ENCODE measurements around the gene ITPK1. TPM values are rescaled to one million over a fixed set of nuclear protein-coding genes. Genes with fewer than 3 reads are reported as not detected.

The ITPK1 gene
- polyA plus RNA-seq, 1 of the 3 experiments (the other 2 are of a cell fraction), result 23.2 TPM

DNA sequence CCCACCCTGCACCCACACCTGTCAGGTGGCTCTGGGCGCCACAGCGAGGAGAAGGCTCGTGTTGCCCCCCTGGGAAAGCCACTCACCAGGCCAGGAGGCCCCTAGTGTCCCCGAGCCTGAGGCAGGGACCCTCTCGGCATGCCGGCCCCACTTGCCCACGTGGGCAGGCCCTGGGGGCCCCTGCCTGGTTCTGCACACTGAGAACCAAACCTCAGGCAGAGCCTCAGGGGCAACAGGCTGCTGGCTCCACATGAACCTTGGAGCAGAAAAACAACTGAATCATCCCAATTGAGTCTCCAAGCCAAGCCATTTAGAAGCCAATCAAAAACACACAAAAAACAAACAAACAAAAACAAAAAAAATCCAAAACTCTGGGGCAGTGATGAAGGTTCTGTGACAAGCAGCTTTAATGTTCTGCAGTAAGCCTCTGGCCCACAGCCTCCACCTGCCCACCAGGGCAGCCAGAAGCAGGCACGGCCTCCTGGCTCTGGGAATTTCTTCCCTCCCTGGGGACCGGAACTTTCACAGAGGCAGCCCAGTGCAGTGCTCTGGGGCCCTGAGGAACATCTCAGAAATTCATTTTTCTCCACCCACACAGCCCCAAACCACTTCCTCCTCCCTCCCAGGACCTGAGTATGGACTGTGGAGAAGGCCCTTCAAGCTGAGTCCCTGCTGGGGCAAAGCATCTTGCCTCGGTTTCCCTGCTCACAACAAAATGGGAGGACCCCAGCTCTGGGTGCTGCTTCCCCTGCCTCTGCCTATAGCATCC lies 102.6 kb downstream of the ITPK1 start:
- 86% methylated on average over 7 of the region's 10 CpGs for WGBS (ENCODE audit: low lambda C conversion rate)

DNA sequence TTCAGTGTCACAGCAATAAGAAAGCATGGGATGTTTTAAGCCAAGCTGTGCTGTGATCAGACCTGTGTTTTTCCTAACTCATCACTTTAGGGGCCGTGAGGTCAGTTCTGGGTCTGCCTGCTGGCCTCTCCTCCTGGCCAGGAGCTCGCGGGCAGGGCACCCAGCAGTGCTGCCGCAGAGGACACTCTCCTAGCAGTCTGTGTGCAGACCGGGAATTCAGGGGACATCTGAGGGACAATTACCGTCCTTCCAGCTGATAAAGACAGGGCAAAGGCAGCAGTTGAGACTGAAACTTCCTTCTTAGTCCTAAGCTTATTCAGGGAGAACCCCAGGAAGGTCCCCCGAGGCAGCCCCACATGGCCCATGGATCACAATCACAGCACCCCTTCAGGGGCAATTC lies 103.2 kb downstream of the ITPK1 start:
- Histone ChIP-seq H2AFZ (ENCODE audit: low read depth) (no peak overlapping the region), H3F3A (replicated peaks; ENCODE audit: insufficient read depth) (no peaks in the 10 kb centered on the region), H3K36me3 (replicated peaks in 1 of 2; ENCODE audit: control insufficient read depth in 1 of 2, insufficient read depth in 2 of 2, low read length in 1 of 2) (no peaks in the 10 kb centered on the region), H3K79me2 (ENCODE audit: insufficient read depth) (no peaks in the 10 kb centered on the region), H3K9ac (no peak overlapping the region), H3K4me1 (ENCODE audit: control insufficient read depth in 1 of 2, insufficient read depth in 2 of 2, low read depth in 1 of 2, low read length in 1 of 2) (peaks cover 15 to 95% of the 10 kb centered on the region in 2 experiments), H3K4me2 (no peak overlapping the region), H3K4me3 (ENCODE audit: low read depth in 2 of 2, low read length in 1 of 2) (no peak overlapping the region), H3K27me3 (ENCODE audit: insufficient read depth) (no peaks in the 10 kb centered on the region), H3K9me3 (no peaks in the 10 kb centered on the region), H3K27ac (ENCODE audit: low read depth in 2 of 2, low read length in 1 of 2) (peak overlapping the region in 1 of 2 experiments; percentile 98; a peak in 2 of 4 replicates), H3K9me2 (no peaks in the 10 kb centered on the region), H4K20me1 (ENCODE audit: insufficient read depth) (no peaks in the 10 kb centered on the region)
- DNase-seq, result no peak
- TF ChIP-seq USF2 (IDR thresholded peaks at IDR 0.05; ENCODE audit: borderline replicate concordance, low read depth, low read length), result no peak
- TF ChIP-seq RFX5 (IDR thresholded peaks at IDR 0.05; ENCODE audit: low read length), result no peak
- TF ChIP-seq PBX3 (IDR thresholded peaks at IDR 0.05), result no peak
- no peak for TF ChIP-seq CHD2 (IDR thresholded peaks at IDR 0.05; ENCODE audit: low read length, partially characterized antibody)
- TF ChIP-seq EP300 (IDR thresholded peaks at IDR 0.05; ENCODE audit: borderline replicate concordance in 1 of 2, low read depth in 1 of 2, low read length in 1 of 2), result no peak
- TF ChIP-seq RXRA (IDR thresholded peaks at IDR 0.05; ENCODE audit: borderline replicate concordance, low read depth), result no peak
- TF ChIP-seq USF1 (IDR thresholded peaks at IDR 0.05; ENCODE audit: borderline replicate concordance, low read depth), result no peak
- no peak for TF ChIP-seq EZH2phosphoT487 (IDR thresholded peaks at IDR 0.05; ENCODE audit: borderline replicate concordance, low read depth)
- TF ChIP-seq MEF2A (IDR thresholded peaks at IDR 0.05; ENCODE audit: borderline replicate concordance, low read depth), result no peak
- no peak for TF ChIP-seq POLR2AphosphoS5 (IDR thresholded peaks at IDR 0.05; ENCODE audit: low read depth, low read length)
- ChIA-PET CTCF (interaction anchor here (1.1 to 2.6 kb wide), 7 partner anchors 11 to 101 kb away, joined by 3 to 14 read pairs (median 7); no protein-coding TSS in a partner anchor), POLR2A (interaction anchor here (1.3 to 2.2 kb wide), 5 partner anchors 15 to 126 kb away, joined by 3 to 7 read pairs (median 5); no protein-coding TSS in a partner anchor)
- 90% methylated on average over 2 of the region's 7 CpGs for WGBS (ENCODE audit: low lambda C conversion rate)

More for the DNA sequence above, 102.6 kb downstream of the ITPK1 start:
- Histone ChIP-seq H3K9me3 (no peaks in the 10 kb centered on the region), H2AFZ (ENCODE audit: low read depth) (no peak overlapping the region), H3K27me3 (ENCODE audit: insufficient read depth) (no peaks in the 10 kb centered on the region), H3K4me2 (no peak overlapping the region), H3K4me3 (ENCODE audit: low read depth in 2 of 2, low read length in 1 of 2) (no peak overlapping the region), H3K79me2 (ENCODE audit: insufficient read depth) (no peaks in the 10 kb centered on the region), H3K9ac (no peak overlapping the region), H4K20me1 (ENCODE audit: insufficient read depth) (no peaks in the 10 kb centered on the region), H3K4me1 (ENCODE audit: control insufficient read depth in 1 of 2, insufficient read depth in 2 of 2, low read depth in 1 of 2, low read length in 1 of 2) (peaks cover 8 to 95% of the 10 kb centered on the region in 2 experiments), H3F3A (replicated peaks; ENCODE audit: insufficient read depth) (no peaks in the 10 kb centered on the region), H3K36me3 (replicated peaks in 1 of 2; ENCODE audit: control insufficient read depth in 1 of 2, insufficient read depth in 2 of 2, low read length in 1 of 2) (no peaks in the 10 kb centered on the region), H3K27ac (ENCODE audit: low read depth in 2 of 2, low read length in 1 of 2) (peak overlapping the region in 1 of 2 experiments; percentile 98; a peak in 2 of 4 replicates), H3K9me2 (no peaks in the 10 kb centered on the region)
- ChIA-PET POLR2A (interaction anchor here (1.3 to 1.6 kb wide), 2 partner anchors 23 to 26 kb away, joined by 4 to 5 read pairs; no protein-coding TSS in a partner anchor), CTCF (interaction anchor here (1.1 to 2.6 kb wide), 6 partner anchors 10 to 133 kb away, joined by 3 to 14 read pairs (median 6); no protein-coding TSS in a partner anchor)
- TF ChIP-seq SIN3A (IDR thresholded peaks at IDR 0.05; ENCODE audit: borderline replicate concordance, low read depth, low read length) (no peak), FOXM1 (IDR thresholded peaks at IDR 0.05; ENCODE audit: low read depth) (no peak), USF2 (IDR thresholded peaks at IDR 0.05; ENCODE audit: borderline replicate concordance, low read depth, low read length) (no peak), TCF12 (IDR thresholded peaks at IDR 0.05) (no peak)
- TF ChIP-seq, protein P1, sequence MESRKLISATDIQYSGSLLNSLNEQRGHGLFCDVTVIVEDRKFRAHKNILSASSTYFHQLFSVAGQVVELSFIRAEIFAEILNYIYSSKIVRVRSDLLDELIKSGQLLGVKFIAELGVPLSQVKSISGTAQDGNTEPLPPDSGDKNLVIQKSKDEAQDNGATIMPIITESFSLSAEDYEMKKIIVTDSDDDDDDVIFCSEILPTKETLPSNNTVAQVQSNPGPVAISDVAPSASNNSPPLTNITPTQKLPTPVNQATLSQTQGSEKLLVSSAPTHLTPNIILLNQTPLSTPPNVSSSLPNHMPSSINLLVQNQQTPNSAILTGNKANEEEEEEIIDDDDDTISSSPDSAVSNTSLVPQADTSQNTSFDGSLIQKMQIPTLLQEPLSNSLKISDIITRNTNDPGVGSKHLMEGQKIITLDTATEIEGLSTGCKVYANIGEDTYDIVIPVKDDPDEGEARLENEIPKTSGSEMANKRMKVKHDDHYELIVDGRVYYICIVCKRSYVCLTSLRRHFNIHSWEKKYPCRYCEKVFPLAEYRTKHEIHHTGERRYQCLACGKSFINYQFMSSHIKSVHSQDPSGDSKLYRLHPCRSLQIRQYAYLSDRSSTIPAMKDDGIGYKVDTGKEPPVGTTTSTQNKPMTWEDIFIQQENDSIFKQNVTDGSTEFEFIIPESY (IDR thresholded peaks at IDR 0.05; ENCODE audit: borderline replicate concordance, low read depth), result no peak
- no peak for DNase-seq

Data from SK-N-SH (cell line).